ENCODE data around the gene CISTR.

The CISTR gene

DNA sequence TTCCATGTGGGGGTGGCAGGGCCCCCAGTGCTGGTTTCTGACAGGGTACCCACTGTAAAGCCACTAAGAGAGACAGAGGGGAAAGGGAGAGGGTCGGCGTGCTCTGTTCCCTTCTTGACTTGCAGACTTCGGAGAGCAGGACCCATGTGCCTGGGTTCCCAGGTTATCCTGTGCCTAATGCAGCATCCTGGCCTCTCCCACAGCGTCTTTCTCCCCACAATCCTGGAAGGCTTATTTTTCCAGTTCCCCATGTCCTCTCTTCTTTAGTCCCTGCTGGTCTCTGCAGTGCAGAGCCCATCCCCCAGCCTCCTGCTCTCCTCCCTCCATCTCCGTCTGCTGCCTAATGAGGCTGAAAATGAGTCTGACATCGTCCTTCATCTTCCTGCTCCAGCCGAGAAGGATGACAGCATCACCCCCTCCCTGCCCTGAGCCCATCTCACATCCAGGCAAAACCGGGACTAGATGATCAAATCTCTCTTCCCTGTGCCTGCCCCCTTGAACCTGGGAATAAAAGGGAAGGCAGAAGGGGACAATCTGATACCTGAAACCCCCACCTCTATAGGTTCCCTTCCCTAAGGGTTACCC is 39.6 kb downstream of the CISTR start (continued):
- TF ChIP-seq, protein P1, sequence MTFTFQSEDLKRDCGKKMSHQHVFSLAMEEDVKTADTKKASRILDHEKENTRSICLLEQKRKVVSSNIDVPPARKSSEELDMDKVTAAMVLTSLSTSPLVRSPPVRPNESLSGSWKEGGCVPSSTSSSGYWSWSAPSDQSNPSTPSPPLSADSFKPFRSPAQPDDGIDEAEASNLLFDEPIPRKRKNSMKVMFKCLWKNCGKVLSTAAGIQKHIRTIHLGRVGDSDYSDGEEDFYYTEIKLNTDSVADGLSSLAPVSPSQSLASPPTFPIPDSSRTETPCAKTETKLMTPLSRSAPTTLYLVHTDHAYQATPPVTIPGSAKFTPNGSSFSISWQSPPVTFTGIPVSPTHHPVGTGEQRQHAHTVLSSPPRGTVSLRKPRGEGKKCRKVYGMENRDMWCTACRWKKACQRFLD (tag by site-specific recombination; IDR thresholded peaks at IDR 0.05) = no peak
- TF ChIP-seq ZNF366 (tag by site-specific recombination; conservative IDR thresholded peaks at IDR 0.05) (peak; percentile 53), ZBTB11 (tag by site-specific recombination; conservative IDR thresholded peaks at IDR 0.05; ENCODE audit: low read depth) (no peak), ZSCAN23 (tag by site-specific recombination; IDR thresholded peaks at IDR 0.05) (no peak), BCL11A (tag by site-specific recombination; IDR thresholded peaks at IDR 0.05; ENCODE audit: low read depth) (no peak), ZFP37 (tag by site-specific recombination; IDR thresholded peaks at IDR 0.05) (no peak), MYNN (tag by site-specific recombination; IDR thresholded peaks at IDR 0.05; ENCODE audit: borderline replicate concordance) (no peak), ZNF645 (tag by site-specific recombination; IDR thresholded peaks at IDR 0.05) (no peak), ZNF585B (tag by site-specific recombination; IDR thresholded peaks at IDR 0.05) (no peak), TRIM28 (IDR thresholded peaks at IDR 0.05; ENCODE audit: borderline replicate concordance, low read length) (peak; percentile 43; the same call in 1 of the 2 replicates), REPIN1 (tag by site-specific recombination; IDR thresholded peaks at IDR 0.05; ENCODE audit: low read depth) (no peak), KLF16 (tag by site-specific recombination; IDR thresholded peaks at IDR 0.05) (no peak), ZBTB7A (tag by site-specific recombination; IDR thresholded peaks at IDR 0.05; ENCODE audit: low read depth) (no peak), ZNF670 (tag by site-specific recombination; IDR thresholded peaks at IDR 0.05; ENCODE audit: low read depth) (no peak), KLF9 (tag by site-specific recombination; IDR thresholded peaks at IDR 0.05; ENCODE audit: low read depth) (no peak), ZNF660 (tag by site-specific recombination; IDR thresholded peaks at IDR 0.05) (peak; percentile 82; the same call in 1 of the 2 replicates), ZNF292 (tag by site-specific recombination; IDR thresholded peaks at IDR 0.05; ENCODE audit: borderline replicate concordance, low read depth) (no peak), ZNF623 (tag by site-specific recombination; IDR thresholded peaks at IDR 0.05) (no peak), ZEB2 (tag by site-specific recombination; IDR thresholded peaks at IDR 0.05) (peak; percentile 95), OVOL3 (tag by site-specific recombination; IDR thresholded peaks at IDR 0.05) (no peak), PRDM6 (tag by site-specific recombination; IDR thresholded peaks at IDR 0.05) (no peak), SCRT2 (tag by site-specific recombination; IDR thresholded peaks at IDR 0.05) (no peak), ZNF600 (tag by site-specific recombination; IDR thresholded peaks at IDR 0.05) (peak; percentile 87; the same call in 1 of the 2 replicates), ZIC2 (tag by site-specific recombination; IDR thresholded peaks at IDR 0.05) (peak; percentile 54), WT1 (tag by site-specific recombination; IDR thresholded peaks at IDR 0.05) (peak; percentile 72)
- TF ChIP-seq, protein P2, sequence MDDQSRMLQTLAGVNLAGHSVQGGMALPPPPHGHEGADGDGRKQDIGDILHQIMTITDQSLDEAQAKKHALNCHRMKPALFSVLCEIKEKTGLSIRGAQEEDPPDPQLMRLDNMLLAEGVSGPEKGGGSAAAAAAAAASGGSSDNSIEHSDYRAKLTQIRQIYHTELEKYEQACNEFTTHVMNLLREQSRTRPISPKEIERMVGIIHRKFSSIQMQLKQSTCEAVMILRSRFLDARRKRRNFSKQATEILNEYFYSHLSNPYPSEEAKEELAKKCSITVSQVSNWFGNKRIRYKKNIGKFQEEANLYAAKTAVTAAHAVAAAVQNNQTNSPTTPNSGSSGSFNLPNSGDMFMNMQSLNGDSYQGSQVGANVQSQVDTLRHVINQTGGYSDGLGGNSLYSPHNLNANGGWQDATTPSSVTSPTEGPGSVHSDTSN (CRISPR knock-in tag; IDR thresholded peaks at IDR 0.05) = no peak
- TF ChIP-seq, protein P3, sequence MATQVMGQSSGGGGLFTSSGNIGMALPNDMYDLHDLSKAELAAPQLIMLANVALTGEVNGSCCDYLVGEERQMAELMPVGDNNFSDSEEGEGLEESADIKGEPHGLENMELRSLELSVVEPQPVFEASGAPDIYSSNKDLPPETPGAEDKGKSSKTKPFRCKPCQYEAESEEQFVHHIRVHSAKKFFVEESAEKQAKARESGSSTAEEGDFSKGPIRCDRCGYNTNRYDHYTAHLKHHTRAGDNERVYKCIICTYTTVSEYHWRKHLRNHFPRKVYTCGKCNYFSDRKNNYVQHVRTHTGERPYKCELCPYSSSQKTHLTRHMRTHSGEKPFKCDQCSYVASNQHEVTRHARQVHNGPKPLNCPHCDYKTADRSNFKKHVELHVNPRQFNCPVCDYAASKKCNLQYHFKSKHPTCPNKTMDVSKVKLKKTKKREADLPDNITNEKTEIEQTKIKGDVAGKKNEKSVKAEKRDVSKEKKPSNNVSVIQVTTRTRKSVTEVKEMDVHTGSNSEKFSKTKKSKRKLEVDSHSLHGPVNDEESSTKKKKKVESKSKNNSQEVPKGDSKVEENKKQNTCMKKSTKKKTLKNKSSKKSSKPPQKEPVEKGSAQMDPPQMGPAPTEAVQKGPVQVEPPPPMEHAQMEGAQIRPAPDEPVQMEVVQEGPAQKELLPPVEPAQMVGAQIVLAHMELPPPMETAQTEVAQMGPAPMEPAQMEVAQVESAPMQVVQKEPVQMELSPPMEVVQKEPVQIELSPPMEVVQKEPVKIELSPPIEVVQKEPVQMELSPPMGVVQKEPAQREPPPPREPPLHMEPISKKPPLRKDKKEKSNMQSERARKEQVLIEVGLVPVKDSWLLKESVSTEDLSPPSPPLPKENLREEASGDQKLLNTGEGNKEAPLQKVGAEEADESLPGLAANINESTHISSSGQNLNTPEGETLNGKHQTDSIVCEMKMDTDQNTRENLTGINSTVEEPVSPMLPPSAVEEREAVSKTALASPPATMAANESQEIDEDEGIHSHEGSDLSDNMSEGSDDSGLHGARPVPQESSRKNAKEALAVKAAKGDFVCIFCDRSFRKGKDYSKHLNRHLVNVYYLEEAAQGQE (tag by site-specific recombination; IDR thresholded peaks at IDR 0.05) = no peak
- TF ChIP-seq, protein P4, sequence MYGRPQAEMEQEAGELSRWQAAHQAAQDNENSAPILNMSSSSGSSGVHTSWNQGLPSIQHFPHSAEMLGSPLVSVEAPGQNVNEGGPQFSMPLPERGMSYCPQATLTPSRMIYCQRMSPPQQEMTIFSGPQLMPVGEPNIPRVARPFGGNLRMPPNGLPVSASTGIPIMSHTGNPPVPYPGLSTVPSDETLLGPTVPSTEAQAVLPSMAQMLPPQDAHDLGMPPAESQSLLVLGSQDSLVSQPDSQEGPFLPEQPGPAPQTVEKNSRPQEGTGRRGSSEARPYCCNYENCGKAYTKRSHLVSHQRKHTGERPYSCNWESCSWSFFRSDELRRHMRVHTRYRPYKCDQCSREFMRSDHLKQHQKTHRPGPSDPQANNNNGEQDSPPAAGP (tag by site-specific recombination; IDR thresholded peaks at IDR 0.05) = peak; percentile 86

All from HEK293 (cell line).